ENCODE results near the gene RPUSD3. TPM values are rescaled to one million over a fixed set of nuclear protein-coding genes. Genes with fewer than 3 reads are reported as not detected.

The RPUSD3 gene, protein sequence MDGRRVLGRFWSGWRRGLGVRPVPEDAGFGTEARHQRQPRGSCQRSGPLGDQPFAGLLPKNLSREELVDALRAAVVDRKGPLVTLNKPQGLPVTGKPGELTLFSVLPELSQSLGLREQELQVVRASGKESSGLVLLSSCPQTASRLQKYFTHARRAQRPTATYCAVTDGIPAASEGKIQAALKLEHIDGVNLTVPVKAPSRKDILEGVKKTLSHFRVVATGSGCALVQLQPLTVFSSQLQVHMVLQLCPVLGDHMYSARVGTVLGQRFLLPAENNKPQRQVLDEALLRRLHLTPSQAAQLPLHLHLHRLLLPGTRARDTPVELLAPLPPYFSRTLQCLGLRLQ
- 71.5 and 87.0 TPM in 2 replicates for total RNA-seq

DNA sequence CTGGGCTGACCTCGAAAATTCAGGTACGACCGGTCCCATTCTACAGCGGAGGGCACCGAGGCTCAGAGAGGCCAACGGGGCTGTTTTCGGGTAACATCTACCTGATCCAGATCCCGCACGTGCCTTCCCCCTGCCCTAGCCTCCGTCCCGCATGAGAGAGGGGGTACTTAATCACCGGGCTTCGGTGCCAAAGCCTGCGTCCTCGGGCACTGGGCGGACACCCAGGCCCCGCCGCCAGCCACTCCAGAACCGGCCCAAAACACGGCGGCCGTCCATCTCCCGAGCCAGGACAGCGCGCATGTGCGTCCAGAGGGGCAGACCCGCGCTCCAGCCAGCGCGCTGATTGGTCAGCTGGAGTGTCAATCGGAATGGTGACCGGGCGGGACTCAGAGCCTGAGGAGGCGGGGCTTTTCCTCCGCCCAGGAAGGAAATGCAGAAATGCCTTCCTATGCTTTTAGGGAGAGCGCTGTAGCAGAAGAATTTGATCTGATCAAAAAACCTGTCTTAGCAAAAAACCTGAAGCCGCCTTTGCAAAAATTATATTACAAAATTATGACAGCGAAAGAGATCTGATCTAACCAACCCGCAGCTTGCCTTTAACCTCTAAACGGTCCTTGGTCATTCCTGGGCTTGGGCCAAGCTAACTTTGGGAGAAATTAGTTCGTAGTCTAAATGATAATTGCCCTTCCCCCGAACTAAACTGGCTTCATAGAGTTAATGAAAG is at the start of gene RPUSD3:
Gene RPUSD3, minus strand, starts transcription at position 294 of the 724 bp plus-strand sequence. Its CDS starts 18 bp downstream, at position 276.

DNA sequence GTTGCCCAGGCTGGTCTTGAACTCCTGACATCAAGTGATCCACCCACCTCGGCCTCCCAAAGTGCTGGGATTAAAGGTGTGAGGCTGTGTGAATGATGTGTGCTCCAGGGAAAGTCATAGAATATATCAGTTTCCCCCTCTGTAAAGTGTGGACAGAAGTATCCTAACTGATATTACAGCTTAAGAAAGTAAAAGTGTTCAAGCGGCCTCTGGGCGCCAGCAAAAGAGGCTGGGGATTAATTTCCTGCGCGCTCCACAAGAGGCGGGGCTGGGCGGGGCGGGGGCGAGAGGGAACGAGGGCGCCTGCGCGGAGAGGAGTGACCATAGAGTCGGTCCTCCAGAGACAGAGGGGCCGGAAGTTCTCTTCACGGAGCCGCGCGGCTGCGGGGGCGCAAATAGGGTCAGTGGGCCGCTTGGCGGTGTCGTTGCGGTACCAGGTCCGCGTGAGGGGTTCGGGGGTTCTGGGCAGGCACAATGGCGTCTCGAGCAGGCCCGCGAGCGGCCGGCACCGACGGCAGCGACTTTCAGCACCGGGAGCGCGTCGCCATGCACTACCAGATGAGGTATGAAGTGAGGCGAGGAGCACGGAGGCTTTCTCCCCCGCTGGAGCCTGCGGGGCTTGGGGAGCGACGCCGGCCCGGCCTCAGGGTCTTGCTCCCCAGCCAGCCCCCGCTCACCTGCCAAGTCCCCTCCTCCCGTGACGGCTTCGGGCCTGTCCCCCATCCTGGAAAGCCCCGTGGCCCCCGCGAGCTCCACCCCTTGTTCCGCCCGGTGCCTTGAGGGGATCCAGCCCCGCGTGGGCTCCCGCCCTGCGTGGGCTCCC is 46.7 kb upstream of the RPUSD3 start, which contains the start of gene JAGN1:
Gene JAGN1, plus strand, starts transcription at position 362 of the 823 bp plus-strand sequence. Its CDS starts 113 bp downstream, at position 475.

DNA sequence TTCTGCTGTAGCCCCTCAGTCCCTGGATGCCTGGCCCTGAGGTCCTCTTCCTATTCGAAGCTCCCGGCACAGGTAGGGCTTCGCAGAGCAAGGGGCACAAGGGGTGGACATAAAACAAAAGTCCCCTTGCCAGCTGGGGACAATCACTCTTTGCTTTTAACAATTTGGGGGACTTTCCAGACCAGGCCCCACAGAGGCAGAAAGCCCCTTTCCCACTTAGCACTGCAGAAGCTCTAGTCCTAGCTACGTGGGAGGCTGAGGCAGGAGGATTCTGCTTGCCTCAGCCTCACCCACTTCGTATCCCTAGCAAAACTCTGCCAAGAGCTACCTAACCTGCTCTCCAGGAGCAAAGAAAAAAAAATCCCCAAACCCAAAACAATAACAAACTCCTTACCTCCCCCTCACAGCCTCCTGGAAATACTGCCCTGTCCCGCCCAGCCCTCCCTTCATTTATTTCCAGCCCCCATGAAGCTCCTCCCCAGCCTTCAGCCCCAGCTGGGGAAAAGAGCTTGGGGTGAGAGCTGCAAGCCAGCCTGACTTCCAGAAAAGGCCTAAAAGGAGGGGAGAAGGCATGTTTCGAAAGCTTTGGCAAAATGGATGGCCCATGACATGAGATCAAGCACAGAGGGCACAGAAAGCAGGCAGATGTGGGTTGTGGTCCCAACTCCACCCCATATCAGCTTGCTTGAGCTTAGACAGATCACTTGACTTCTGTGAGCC is 36.2 kb upstream of the RPUSD3 start, which contains the start of gene CIDEC:
Gene CIDEC, minus strand, starts transcription at position 424 of the 720 bp plus-strand sequence. CDS start 1,767 bp downstream, outside the sequence.

DNA sequence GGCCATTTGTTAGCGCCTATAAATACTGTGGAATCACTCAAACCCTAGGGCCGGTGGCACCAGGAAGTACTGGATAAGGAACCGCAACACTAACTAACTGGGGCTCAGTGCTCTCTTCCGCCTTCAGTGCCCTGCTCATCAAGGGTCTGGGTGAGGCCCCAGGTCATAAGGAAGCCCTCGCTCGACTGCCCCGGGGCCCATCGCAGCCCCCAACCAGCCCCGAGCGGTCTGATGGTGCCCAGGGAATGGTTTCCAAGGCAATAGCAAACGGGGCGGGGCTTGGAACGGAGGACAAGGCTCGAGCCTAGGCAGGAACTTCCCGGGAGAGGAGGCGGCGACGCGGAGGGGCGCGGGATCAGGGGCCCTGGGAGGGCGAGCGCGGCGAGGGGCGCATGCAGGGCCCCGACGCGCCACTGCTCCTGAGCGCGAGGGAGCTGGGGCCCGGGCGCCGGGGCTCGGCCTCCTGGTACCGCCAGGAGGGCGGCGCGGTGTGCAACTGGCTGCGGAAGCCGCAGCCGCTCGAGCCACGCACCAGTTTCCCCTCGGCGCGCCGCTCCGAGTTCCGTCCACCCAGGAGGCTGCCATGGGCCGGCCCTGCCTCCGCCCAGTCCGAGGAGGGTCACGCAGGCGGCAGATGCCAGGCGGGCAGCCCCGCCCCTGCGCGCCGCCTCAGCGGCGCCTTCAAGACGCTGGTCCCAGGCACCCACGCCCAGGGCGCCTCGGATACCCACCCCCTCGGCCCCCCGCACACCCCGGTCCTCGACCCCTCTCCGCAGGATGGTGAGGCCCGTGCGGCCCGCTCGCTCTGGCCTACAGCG is 34.0 kb downstream of the RPUSD3 start, which contains the start of gene TTLL3:
Gene TTLL3, plus strand, starts transcription at position 648 of the 818 bp plus-strand sequence. CDS start 400 bp downstream, outside the sequence.

DNA sequence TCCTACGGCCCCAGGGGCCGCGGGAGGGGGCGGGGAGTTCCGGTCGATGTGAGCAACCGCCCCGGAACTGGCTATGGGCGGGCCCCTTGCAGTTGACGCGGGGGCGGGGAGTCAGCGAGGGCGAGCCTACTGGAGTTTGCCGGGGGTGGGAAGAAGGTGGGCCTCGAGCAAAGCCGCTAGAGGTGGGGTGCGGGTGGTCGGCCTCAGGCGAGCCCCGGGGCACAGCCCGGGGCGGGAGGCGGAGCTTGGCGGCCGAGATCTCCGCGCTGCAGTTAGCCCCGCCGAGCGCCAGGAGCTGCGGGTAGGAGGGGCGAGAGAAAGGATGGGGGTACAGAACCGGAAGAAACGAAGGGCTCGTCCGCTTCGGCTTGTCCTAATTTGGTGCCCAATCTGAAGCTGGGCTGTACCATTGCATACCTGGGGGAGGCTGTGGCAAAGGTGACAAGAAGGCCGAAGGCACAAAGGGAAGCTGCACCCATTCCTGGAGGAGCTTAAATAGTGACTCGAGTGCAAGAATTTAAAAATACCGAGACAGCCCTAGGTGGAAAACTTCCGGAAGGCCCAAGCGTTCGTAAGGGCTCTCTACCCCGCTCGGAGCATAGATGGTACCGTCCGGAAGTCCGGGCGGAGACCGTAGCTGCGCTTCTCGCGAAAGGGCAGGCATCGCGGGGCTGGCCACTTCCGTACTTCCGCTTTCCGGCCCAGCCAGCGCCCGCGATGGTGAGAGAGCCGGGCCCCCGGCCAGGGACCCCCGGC is 51.2 kb downstream of the RPUSD3 start, which contains the start of the genes ARPC4 and TADA3:
Gene ARPC4, plus strand, starts transcription at position 678 of the 756 bp plus-strand sequence. Its CDS starts 40 bp downstream, at position 718.
Gene TADA3, minus strand, starts transcription at position 69 of the 756 bp plus-strand sequence. CDS start 1,007 bp downstream, outside the sequence.

Other genes starting within 250 kb of the RPUSD3 start
- 41.6 and 46.1 TPM in 2 replicates for gene MTMR14, start 194.5 kb downstream of the RPUSD3 start, total RNA-seq
- gene CPNE9, start 140.2 kb downstream of the RPUSD3 start, total RNA-seq, result not detected in 2 replicates
- gene BRPF1, start 112.3 kb downstream of the RPUSD3 start, total RNA-seq, result 8.6 and 9.9 TPM in 2 replicates
- gene OGG1, start 94.1 kb downstream of the RPUSD3 start, total RNA-seq, result 26.9 and 39.8 TPM in 2 replicates
- gene CAMK1, start 74.1 kb downstream of the RPUSD3 start, total RNA-seq, result 53.0 and 54.8 TPM in 2 replicates
- 121 and 134 TPM in 2 replicates for gene TADA3, start 51.5 kb downstream of the RPUSD3 start, total RNA-seq
- gene ARPC4, start 50.9 kb downstream of the RPUSD3 start, total RNA-seq, result 287 and 324 TPM in 2 replicates
- 3.2 and 4.4 TPM in 2 replicates for gene TTLL3, start 33.7 kb downstream of the RPUSD3 start, total RNA-seq
- 0.29 and 0.35 TPM in 2 replicates for gene CIDEC, start 36.2 kb upstream of the RPUSD3 start, total RNA-seq
- 84.8 and 89.7 TPM in 2 replicates for gene JAGN1, start 46.6 kb upstream of the RPUSD3 start, total RNA-seq
- gene IL17RE, start 58.8 kb upstream of the RPUSD3 start, total RNA-seq, result 3.5 and 5.5 TPM in 2 replicates
- 65.7 and 80.7 TPM in 2 replicates for gene IL17RC, start 73.1 kb upstream of the RPUSD3 start, total RNA-seq
- 30.1 and 45.0 TPM in 2 replicates for gene CRELD1, start 89.8 kb upstream of the RPUSD3 start, total RNA-seq
- gene PRRT3, start 108.4 kb upstream of the RPUSD3 start, total RNA-seq, result 2.0 and 2.3 TPM in 2 replicates
- gene EMC3, start 142.8 kb upstream of the RPUSD3 start, total RNA-seq, result 47.3 and 73.9 TPM in 2 replicates
- 32.1 and 39.2 TPM in 2 replicates for gene FANCD2, start 182.4 kb upstream of the RPUSD3 start, total RNA-seq

Data from myometrial cell (primary cell).